ENCODE measurements around the gene ZFYVE28. TPM values are rescaled to one million over a fixed set of nuclear protein-coding genes. Genes with fewer than 3 reads are reported as not detected.

The ZFYVE28 gene
- total and polyA plus RNA-seq, 10 of the 15 experiments (the other 5 are each of a cell fraction or from before 2014, with no cell fraction given) = 0.06 to 1.9 (median 0.22) TPM; not detected in 1

GRCh38 chr4:2284161-2284933, 134.1 kb downstream of the ZFYVE28 start:
- no peak for FAIRE-seq
- in situ Hi-C loops (cut with MboI) (no loop called here), intact Hi-C loops (cut with micrococcal nuclease; ENCODE audit: unreplicated experiment) (no loop called here)
- no peak for TF ChIP-seq CEBPZ (IDR thresholded peaks at IDR 0.05; ENCODE audit: low read depth, low read length)
- TF ChIP-seq SP1 (IDR thresholded peaks at IDR 0.05; ENCODE audit: low read depth, low read length) = no peak
- H3K4me1 ChIP-seq (ENCODE audit: control insufficient read depth, insufficient read depth, low read length) = peaks cover 7% of the 10 kb centered on the region
- H3K4me3 ChIP-seq = no peak overlapping the region
- no peaks in the 10 kb centered on the region for H3K9me3 ChIP-seq (replicated peaks; ENCODE audit: control insufficient read depth, insufficient read depth, low read length)
- H4K20me1 ChIP-seq (ENCODE audit: control insufficient read depth, insufficient read depth) = no peaks in the 10 kb centered on the region
- ChIA-PET POLR2A (no interaction called here), SMC1A (ENCODE audit: uncharacterized antibody, unreplicated experiment) (no interaction called here), RAD21 (ENCODE audit: unreplicated experiment) (no interaction called here), CTCF (no interaction called here)
- no peaks in the 10 kb centered on the region for H3K27me3 ChIP-seq (replicated peaks in 1 of 2; ENCODE audit: control insufficient read depth in 2 of 2, insufficient read depth in 2 of 2, low read length in 1 of 2)
- H3K36me3 ChIP-seq (ENCODE audit: control insufficient read depth in 2 of 2, insufficient read depth in 2 of 2, low read length in 1 of 2) = no peaks in the 10 kb centered on the region
- H3K4me2 ChIP-seq (ENCODE audit: control insufficient read depth, insufficient read depth) = no peak overlapping the region
- H3K27ac ChIP-seq (ENCODE audit: control insufficient read depth, insufficient read depth) = no peak overlapping the region
- DNase-seq (ENCODE audit: low read depth, low spot score) = no peak
- H2AFZ ChIP-seq (ENCODE audit: control insufficient read depth, low read depth, low read length) = no peak overlapping the region
- ATAC-seq = no peak
- WGBS (ENCODE audit: insufficient coverage, insufficient replicate concordance, low lambda C conversion rate, missing lambda C conversion rate) = 58% methylated on average over 23 of the region's 23 CpGs
- no peaks in the 10 kb centered on the region for H3K79me2 ChIP-seq (ENCODE audit: control insufficient read depth, insufficient read depth, low read length)
- no peak overlapping the region for H3K9ac ChIP-seq (ENCODE audit: control insufficient read depth, insufficient read depth, low read length)
- no TSS peak for BruUV-seq (replicated peaks)

- no peaks in the 10 kb centered on the region for H3K36me3 ChIP-seq (ENCODE audit: control insufficient read depth in 2 of 2, insufficient read depth in 2 of 2, low read length in 1 of 2)
- H4K20me1 ChIP-seq (ENCODE audit: control insufficient read depth, insufficient read depth) = no peaks in the 10 kb centered on the region
- in situ Hi-C loops (cut with MboI) (no loop called here), intact Hi-C loops (cut with micrococcal nuclease; ENCODE audit: unreplicated experiment) (no loop called here)
- H3K4me3 ChIP-seq = no peak overlapping the region
- H3K9me3 ChIP-seq (replicated peaks; ENCODE audit: control insufficient read depth, insufficient read depth, low read length) = no peaks in the 10 kb centered on the region
- FAIRE-seq (no peak), DNase-seq (ENCODE audit: low read depth, low spot score) (no peak), ATAC-seq (no peak)
- no peaks in the 10 kb centered on the region for H3K79me2 ChIP-seq (ENCODE audit: control insufficient read depth, insufficient read depth, low read length)
- H3K4me1 ChIP-seq (ENCODE audit: control insufficient read depth, insufficient read depth, low read length) = peaks cover 7% of the 10 kb centered on the region
- no peak overlapping the region for H3K9ac ChIP-seq (ENCODE audit: control insufficient read depth, insufficient read depth, low read length)
- no TSS peak for BruUV-seq (replicated peaks)
- RAD21 ChIA-PET (ENCODE audit: unreplicated experiment) = no interaction called here
- H3K4me2 ChIP-seq (ENCODE audit: control insufficient read depth, insufficient read depth) = no peak overlapping the region
- SMC1A ChIA-PET (ENCODE audit: uncharacterized antibody, unreplicated experiment) = no interaction called here
- POLR2A ChIA-PET = interaction anchor here (0.5 kb wide), 1 partner anchor 805 kb away, joined by 7 read pairs; no protein-coding TSS in a partner anchor
- no peaks in the 10 kb centered on the region for H3K27me3 ChIP-seq (replicated peaks in 1 of 2; ENCODE audit: control insufficient read depth in 2 of 2, insufficient read depth in 2 of 2, low read length in 1 of 2)
- TF ChIP-seq POLR2A (IDR thresholded peaks at IDR 0.05; ENCODE audit: low read depth, low read length) (no peak), RB1 (IDR thresholded peaks at IDR 0.05; ENCODE audit: borderline replicate concordance) (no peak), LARP7 (IDR thresholded peaks at IDR 0.05) (no peak), POU2F2 (IDR thresholded peaks at IDR 0.05; ENCODE audit: borderline replicate concordance, low read depth, low read length) (no peak), NFXL1 (IDR thresholded peaks at IDR 0.05; ENCODE audit: borderline replicate concordance) (no peak), TAF1 (IDR thresholded peaks at IDR 0.05; ENCODE audit: borderline replicate concordance, low read depth, low read length) (no peak), SUPT20H (IDR thresholded peaks at IDR 0.05; ENCODE audit: borderline replicate concordance, control insufficient read depth, low read depth, low read length) (no peak)
- 42% methylated on average over 3 of the region's 3 CpGs for WGBS (ENCODE audit: insufficient coverage, insufficient replicate concordance, low lambda C conversion rate, missing lambda C conversion rate)
- H3K27ac ChIP-seq (ENCODE audit: control insufficient read depth, insufficient read depth) = no peak overlapping the region
- H2AFZ ChIP-seq (ENCODE audit: control insufficient read depth, low read depth, low read length) = no peak overlapping the region
- CTCF ChIA-PET = no interaction called here
Measured at GRCh38 chr4:2283199-2283711, 135.2 kb downstream of the ZFYVE28 start.

All from GM12878 (cell line).